HG03439 (cell line): Measurements from ENCODE around the gene HINFP.
"Not testable (repeated sequence)": the region's sequence is repeated elsewhere in the genome, so short reads cannot be mapped to it uniquely, and the experiment has no call there.

Experiments
- ATAC-seq: cut with Tn5 transposase; IDR thresholded peaks from one replicate; pipeline ENCODE4 v1.9.1; 2021; ENCODE audit warnings: mild to moderate bottlenecking, moderate library complexity; ENCODE audit not compliant: unreplicated experiment

HINFP gene

DNA sequence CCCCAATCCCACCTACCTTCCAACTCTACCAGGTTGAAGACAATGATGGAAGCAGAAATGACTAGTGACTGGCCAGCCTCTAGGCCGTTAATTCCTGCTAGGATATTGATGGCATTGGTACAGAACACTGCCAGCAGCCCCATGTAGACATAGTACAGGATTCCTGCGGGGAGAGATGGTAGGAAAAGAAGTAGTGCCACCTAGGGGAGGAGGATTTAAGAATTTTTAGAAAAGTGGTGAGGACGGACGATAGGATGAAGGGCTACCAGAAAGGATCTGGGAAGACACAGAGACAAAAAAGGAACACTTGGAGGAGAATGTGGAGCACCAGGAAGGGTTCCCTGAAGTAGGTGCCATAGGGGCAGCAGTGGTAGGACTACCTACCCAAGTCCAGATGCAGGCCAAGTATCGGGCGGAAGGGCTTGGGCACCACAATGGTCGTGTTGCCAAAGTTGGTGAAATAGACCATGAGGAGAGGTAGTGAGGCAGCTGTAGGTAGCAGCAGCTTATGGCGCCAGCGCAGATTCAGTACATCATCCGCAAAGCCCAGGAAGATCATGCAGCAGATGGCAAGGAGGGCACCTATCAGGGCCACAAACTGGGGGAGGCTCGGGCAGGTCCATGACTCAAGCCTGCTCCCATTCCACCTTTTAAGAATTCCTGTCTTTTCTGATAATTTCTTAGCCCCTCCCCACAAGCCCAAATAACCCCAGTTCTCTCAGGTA, 21.0 kb upstream of the HINFP start:
- no peak for ATAC-seq

DNA sequence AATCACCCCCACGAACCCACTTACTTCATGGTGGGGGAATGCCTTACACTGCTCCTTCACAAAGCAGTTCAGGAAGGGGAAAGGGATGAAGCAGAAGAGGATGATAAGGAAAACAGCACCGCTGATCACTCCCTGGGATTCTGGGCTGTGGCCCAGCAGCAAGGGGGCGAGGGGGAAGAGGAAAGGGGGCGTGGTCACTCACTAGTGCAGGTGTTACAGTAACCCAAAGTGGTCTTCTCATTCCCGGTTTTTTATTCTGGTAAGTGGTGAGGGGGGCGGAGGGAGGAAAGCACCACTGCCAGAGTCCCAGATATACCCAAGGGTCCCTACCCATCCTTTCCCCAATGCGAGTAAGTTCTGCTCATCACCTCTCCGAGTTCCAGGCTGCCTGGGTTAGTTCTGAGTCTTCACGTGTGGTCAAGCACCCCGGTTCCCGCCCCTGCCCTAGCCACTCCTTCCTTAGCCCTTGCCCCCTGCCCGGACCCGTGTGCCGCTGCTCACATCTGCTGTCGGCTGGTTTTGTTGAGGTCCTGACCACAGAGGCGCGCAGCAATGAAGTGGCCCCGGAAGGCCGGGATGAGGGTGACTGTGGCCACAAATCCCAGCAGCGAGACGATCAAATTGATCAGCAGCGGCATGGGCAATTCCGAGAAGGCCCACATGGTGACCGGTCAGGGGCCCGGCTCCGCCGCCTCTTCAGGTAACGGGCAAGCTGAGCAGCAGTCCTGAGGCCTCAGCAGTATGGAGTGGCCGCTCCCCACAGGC, 20.2 kb upstream of the HINFP start:
- peak; percentile 19 for ATAC-seq

DNA sequence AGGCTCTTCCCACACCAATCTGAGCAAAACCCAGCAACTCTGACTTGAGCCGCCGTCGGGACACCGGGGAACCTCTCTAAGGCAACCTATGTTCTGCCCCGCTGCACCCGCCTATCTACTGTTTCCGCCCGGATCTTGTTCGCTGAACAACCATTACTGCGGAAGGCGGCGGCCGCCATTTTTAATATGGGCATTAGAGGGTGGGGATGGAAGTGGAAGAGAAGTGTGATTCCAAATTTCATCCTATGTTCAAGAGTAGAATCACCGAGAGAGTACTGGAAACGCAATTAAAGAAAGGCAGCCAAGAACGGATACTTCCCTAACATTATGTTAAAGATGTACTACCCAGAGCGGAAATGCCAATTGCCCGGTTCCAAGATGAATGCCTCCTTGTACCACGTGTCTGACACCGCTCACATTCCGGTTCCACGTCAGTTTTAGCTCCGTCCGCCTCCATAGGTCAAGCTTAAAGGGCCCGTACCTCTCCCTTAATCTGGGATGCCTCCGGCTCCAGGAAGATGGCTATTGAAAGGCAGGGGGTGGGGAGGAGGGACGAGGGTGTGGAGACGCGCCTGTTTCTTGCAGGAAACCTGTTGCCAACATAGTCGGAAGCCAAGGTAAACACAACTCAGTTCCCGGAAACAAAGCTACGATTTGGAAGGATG, 19.5 kb upstream of the HINFP start, which contains the start of gene DPAGT1:
DPAGT1 (minus strand) TSS at position 95 of the 665 bp plus-strand sequence. CDS start 198 bp downstream, outside the sequence.
- peak; percentile 72 for ATAC-seq

DNA sequence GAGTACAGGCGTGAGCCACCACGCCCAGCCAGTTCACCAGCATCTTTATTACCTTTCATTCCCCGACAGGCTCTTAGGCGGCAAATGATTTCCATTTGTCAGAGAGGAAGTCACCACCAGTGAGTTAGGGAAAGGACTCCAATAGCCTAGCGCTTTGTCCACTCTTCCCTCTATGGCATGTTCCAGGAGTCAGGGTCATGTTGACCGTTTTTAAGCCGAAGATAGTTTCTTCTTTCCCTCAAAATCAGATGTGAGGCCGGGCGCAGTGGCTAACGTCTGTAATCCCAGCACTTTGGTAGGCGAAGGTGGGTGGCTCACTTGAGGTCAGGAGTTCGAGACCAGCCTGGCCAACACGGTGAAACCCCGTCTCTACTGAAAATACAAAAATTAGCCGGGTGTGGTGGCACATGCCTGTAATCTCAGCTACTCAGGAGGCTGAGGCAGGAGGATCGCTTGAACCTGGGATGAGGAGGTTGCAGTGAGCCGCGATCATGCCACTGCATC, 18.2 kb upstream of the HINFP start:
- ATAC-seq = not testable (repeated sequence)

DNA sequence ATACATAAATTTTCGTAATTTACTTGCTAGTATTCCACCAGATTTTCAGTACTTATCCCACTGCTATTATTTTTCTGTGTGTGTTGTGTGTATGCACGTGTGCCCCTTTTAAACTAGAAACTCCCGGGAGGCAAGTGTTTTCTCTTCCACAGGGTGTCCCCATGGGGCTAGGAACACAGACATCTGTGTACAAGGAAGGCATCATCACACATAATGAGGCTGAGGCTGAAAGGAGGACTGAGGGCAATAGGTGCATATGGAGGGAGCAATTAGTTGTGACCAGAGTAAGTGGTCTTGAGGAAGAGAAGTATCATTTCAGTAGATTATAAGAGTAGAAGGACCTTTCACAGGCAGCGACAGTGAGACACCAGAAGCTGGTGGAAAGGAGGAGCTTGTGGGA, 17.6 kb upstream of the HINFP start:
- ATAC-seq = no peak

DNA sequence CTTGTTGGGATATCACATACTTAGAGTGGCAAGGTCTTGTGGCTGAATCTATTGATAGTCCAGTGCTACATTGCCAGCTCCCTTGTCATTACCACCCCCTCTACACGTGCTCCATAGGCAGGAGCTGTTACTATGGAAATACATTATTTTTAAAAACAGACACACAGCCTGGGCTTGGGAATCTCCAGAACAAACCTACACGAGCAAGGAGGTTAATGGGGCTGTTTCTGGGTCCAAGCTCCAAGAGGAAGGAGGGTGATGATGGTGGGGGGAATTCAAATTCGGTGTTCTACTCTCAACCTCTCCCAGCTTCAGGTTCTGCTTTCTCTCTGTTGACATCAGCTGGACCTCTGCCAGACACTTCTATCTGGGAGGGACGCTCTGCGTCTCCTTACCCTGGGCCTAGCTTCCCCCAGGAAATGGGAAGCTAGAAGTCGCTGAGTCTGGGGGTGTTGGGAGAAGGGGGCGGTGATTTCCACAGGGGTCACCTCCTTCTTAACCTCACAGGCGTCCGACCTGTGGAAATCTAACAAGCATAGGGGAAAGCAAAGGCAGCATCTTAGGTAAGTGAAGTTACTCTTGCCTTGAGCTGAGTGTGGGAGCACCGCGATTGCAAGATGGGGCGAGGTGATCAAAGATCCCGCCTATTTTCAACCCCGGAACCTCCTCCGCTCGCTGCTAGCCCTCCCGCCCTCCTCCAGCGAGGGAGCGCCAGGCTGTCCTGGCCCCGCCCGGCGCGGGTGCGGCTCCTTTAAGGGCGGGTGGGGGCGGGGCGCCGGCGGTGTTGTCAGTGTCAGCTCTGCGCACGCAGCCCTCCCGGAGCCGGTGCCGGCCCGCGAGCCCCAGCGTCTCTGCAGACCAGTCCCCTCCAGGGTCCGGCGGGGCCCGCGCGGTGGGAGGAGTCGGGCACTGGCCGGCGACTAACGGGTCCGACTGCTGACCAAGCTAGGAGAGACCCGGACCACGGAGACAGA, 14.5 kb upstream of the HINFP start, which contains the start of gene C2CD2L:
C2CD2L (plus strand) TSS at position 781 of the 974 bp plus-strand sequence. CDS start 398 bp downstream, outside the sequence.
- ATAC-seq = peak; percentile 58

DNA sequence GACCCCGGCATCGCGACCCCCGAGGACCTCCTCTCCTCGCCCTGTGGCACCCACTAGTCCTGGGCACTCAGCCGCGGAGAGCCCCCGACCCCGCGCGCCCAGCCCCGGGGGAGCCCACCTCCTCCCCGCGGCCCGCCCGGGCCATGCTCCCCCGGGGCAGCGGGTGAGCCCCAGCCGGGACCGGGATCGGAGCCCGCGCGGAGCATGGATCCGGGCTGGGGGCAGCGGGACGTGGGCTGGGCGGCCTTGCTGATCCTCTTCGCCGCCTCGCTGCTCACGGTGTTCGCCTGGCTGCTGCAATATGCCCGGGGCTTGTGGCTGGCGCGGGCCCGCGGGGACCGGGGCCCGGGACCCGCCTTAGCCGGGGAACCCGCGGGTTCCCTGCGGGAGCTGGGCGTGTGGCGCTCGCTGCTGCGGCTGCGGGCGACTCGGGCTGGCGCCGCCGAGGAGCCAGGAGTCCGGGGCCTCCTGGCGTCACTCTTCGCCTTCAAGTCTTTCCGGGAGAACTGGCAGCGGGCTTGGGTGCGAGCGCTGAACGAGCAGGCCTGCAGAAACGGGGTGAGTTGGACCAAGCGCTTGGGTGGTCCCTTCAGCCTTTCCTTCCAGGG, 13.7 kb upstream of the HINFP start:
- ATAC-seq = peak; percentile 19

DNA sequence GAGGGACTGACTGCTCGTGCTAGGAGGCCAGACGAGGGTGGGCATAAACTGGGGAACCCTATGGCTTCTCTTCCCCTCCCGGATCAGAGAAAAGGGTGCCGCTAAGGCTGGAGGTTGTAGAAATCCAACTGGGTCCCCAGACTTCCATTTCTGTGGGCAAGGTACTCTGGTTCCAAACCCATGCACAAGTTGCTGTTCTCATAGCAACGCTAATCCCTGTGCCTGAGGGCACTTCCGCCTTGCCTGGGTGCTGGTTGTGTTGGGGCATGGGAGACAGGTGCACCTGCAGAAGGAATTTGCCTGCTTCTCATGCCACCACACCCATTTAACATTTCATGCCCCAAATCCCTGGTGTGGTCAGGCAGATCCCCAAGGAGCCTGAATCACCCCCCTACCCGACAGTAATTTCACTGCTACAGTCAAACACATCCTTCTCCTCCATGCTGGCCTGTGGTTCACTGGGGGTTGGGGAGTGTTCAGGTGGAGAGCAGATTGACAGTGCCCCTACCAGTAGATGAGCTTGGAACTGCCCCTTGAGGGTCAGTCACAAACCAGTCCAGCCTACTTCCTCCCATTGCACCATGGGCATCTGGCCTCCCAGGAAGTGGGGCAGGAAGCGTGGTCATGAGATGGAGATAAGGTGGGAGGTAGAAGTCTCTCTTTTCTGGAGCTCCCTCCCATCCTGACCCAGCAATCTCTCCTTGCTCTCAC, 13.1 kb upstream of the HINFP start:
- ATAC-seq = no peak

DNA sequence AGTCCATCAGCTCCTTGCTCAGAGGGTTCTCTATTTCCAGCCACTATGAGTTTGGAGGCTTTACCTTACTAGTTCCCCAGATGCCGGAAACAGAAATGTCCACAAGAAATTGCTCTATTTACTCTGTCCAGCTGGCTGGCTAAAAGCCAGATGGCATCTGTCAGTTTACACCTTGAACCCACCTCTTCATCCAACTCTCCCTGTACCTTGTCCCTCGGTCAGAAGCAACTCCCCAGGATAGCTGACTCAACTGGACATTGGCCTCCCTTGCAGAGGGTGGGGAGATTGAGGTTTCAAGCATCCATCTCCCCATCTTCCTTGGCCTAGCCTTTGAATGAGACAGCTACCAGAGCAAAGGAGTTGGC, 12.5 kb upstream of the HINFP start:
- ATAC-seq = no peak

DNA sequence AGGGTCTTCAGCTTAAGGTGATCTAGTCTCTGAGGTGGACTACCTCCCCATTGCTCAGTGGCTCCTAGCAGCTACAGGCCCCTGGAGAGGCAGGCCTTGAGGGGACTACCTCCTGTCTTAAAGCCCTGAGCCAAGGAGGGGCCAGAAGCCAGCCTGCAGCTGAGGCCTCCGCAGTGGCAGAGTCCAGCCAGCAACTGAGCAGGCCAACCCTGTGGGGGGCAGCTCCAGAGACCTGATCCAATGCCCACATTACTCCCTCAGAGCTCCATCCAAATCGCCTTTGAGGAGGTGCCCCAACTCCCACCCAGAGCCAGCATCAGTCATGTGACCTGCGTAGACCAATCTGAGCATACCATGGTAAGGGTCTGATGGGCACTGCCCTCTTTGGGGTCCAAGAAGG, 11.5 kb upstream of the HINFP start:
- ATAC-seq = no peak

DNA sequence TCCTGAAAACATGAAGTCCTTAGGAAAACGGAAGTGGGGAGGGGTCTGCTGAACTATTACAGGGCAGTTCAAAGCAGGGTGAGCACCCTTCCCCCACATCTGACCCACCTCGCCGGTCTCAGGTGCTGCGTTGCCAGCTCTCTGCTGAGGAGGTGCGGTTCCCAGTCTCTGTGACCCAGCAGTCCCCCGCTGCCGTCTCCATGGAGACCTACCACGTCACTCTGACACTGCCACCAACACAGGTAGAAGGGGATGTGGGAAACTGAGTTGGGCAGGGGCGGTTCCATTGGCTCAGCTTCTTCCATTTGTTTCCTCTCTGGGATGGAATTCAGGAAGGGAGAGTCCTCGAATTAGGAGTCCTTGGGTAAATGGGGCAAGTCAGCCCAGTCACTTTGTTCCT, 10.9 kb upstream of the HINFP start:
- no peak for ATAC-seq

DNA sequence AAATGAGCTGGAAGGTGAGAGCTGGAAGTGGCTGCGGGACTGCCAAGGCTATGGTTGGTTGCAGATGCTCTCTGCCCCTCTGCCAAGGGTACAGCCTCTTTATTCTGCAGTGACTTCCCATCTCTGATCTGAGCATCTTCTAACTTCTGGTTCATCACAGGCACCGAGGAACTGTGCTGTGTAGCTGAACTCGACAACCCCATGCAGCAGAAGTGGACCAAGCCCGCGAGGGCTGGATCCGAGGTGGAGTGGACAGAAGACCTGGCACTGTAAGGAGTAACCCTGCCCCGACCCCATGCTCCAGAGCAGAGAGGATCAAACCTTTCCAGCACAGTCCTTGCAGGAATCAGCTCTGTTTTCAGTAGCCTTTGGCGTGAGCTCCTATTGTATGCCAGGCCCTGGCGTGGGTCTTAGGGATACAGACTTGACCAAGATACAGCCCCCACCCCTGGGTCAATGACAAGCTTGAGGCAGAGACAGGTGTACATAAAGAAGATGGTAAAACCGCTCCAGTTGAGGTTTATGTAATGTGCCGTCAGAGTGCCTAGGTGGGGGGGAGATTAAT, 9.9 kb upstream of the HINFP start:
- no peak for ATAC-seq

DNA sequence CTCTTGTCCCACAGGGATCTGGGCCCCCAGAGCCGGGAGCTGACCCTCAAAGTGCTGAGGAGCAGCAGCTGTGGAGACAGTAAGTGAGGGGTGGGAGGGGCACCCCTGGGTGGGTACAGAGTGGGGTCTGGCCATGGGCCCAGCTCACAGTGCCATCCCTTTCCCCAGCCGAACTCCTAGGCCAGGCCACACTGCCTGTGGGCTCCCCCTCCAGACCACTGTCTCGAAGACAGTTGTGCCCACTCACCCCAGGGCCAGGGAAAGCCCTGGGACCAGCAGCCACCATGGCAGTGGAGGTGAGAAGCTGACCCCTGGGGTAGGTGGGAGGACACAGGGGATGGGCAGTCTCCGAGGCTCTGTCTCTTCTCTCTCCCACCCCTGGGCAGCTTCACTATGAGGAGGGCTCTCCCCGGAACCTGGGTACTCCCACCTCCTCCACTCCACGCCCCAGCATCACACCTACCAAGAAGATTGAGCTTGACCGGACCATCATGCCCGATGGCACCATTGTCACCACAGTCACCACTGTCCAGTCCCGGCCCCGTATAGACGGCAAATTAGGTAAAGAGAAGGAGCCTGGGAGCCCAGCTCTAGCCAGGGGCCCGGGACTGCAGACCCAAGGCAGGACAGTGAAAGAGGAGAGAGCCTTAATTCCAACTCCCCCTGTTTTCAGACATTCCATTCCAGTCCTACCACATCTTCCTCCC, 8.9 kb upstream of the HINFP start:
- no peak for ATAC-seq

DNA sequence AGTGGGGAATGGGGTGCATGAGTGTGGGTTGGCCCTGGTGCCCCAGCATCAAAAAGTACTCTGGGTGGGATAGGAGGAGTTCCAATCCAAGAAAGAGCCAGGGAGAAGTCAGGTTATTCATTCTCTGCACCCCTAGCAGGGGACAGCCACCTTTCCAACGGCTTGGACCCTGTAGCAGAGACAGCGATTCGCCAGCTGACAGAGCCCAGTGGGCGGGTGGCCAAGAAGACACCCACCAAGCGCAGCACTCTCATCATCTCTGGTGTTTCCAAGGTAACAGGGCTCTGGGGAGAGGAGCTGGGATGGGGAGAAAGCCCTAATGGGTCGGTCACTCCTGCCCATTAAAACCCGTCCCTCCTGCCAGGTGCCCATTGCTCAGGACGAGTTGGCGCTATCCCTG, 7.7 kb upstream of the HINFP start:
- no peak for ATAC-seq

DNA sequence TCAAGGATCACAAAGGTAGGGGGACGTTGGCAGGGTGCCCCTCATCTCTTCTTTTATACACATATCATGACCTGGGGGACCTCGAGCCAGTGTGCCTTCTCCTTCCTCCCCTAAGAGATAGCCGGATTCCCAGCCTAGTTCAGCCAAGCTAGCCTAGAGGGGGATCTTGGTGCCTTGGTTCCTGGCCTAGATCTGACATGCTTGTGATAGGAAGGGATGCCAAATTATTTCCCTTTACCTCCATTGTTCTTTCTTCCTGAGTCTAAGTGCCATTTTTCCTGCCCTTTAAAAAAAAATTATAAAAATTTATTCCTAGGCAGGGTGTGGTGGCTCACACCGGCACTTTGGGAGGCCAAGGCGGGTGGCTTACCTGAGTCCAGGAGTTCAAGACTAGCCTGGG, 7.0 kb upstream of the HINFP start:
- ATAC-seq = no peak

DNA sequence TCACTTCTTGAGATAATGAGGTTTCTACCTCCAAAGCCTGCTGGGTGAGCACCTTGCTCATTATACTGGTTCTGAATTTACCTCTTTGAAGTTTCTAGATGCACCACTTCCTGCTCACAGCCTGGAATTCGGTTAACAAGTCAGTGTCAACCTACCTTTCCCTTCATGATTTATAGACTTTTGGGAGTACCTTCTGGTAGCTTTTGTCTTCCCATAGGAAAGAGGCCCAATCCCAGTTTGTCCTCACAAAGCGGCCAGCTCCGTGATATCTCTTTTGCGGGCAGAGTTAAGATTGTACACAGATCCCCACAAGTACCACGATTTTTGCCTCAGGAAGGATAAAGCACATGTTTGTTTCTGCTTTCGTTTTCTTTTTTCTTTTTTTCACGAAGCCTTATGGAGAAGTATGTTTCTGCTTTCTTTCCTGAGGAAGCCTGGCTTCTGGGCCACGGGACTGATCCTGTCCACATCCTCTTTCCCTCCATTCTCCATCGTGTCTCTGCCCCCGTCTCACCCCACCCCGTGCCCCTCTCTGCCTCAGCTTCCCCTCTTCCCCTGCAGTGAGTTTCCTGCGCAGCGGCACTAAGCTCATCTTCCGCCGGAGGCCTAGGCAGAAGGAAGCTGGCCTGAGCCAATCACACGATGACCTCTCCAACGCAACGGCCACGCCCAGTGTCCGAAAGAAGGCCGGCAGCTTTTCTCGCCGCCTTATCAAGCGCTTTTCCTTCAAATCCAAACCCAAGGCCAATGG, 5.7 kb upstream of the HINFP start:
- no peak for ATAC-seq

DNA sequence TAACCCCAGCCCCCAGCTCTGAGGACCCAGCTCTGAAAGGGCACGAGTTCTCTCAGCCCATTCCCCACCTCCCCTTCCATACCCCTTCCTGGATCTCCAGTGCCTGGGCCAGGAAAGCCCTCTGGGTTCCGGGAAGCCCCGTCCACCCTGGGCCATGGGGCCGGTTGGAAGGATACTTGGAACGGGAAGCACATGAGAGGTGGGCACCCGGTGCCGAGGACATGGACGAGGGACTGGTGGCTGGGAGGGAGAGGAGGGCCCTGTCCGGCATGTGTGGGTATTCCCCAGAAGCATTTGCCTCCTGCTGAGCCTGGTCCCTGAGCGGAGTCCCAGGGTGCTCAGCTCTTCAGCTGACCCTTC, 5.2 kb upstream of the HINFP start:
- no peak for ATAC-seq

DNA sequence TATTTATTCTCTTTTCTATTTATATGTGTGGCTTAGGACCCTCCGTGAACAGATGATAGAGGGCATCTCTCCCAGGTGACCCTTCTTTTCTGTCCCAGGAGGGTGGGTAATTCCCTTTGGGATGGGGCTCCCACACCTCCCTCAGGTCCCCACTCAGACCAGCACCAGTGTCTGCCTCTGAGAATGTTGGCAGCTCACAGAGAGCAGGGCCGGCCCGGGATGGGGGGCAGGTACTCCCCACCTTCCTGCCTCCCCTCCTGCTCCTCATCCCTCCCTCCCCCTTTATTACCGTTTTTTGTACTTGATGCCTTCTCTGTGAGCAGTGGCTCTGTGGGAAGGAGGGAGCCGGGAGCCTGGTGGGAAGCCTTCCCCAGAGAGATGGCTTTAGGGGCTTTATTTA, 4.8 kb upstream of the HINFP start:
- ATAC-seq = no peak
